ENCODE measurements around the gene GPSM3. TPM values are rescaled to one million over a fixed set of nuclear protein-coding genes. Genes with fewer than 3 reads are reported as not detected.

Gene GPSM3
- total RNA-seq, 1 experiment from 2014 or later: 10.0 TPM

GRCh38 chr6:32192608-32193039 lies at the start of gene GPSM3 (continued):
- TF ChIP-seq PRDM15 (CRISPR knock-in tag; IDR thresholded peaks at IDR 0.05) (peak; percentile 86), ZNF396 (CRISPR knock-in tag; IDR thresholded peaks at IDR 0.05; ENCODE audit: borderline replicate concordance) (no peak), E2F5 (CRISPR knock-in tag; IDR thresholded peaks at IDR 0.05) (no peak), SMAD4 (CRISPR knock-in tag; IDR thresholded peaks at IDR 0.05) (no peak), CREM (CRISPR knock-in tag; IDR thresholded peaks at IDR 0.05) (no peak), ZNF425 (CRISPR knock-in tag; conservative IDR thresholded peaks at IDR 0.05) (no peak)

GRCh38 chr6:32240686-32241085 lies 48.2 kb upstream of the GPSM3 start:
- H3K27ac Mint-ChIP-seq: no peak overlapping the region
- H3K4me3 Mint-ChIP-seq: no peak overlapping the region
- no peaks in the 10 kb centered on the region; the same call in 1 of the 2 replicates for H3K27me3 Mint-ChIP-seq (ENCODE audit: low read depth)
- POLR2A ChIA-PET: no interaction called here
- peaks cover 6% of the 10 kb centered on the region for H3K4me1 Mint-ChIP-seq
- DNase-seq (ENCODE audit: low spot score) (no peak), ATAC-seq (no peak)
- CTCF ChIA-PET: interaction anchor here (1.1 kb wide), 1 partner anchor 598 kb away, joined by 3 read pairs; the partner anchor contains the start of gene TAP2
- H3K36me3 Mint-ChIP-seq: no peaks in the 10 kb centered on the region
- no peaks in the 10 kb centered on the region for H3K9me3 Mint-ChIP-seq
- TF ChIP-seq IRF1 (CRISPR knock-in tag; IDR thresholded peaks at IDR 0.05): no peak
- no peak for TF ChIP-seq ZNF512 (CRISPR knock-in tag; IDR thresholded peaks at IDR 0.05; ENCODE audit: borderline replicate concordance)
- TF ChIP-seq ETV6 (CRISPR knock-in tag; IDR thresholded peaks at IDR 0.05): no peak
- TF ChIP-seq E2F4 (CRISPR knock-in tag; IDR thresholded peaks at IDR 0.05; ENCODE audit: borderline replicate concordance, low read depth): no peak
- no peak for TF ChIP-seq TP53 (CRISPR knock-in tag; IDR thresholded peaks at IDR 0.05)
- TF ChIP-seq FOXP4 (CRISPR knock-in tag; IDR thresholded peaks at IDR 0.05): no peak
- TF ChIP-seq ZNF671 (CRISPR knock-in tag; IDR thresholded peaks at IDR 0.05): no peak
- no peak for TF ChIP-seq IRF2 (CRISPR knock-in tag; IDR thresholded peaks at IDR 0.05; ENCODE audit: borderline replicate concordance, low read depth)
- TF ChIP-seq ZNF532 (CRISPR knock-in tag; IDR thresholded peaks at IDR 0.05; ENCODE audit: borderline replicate concordance): no peak
- TF ChIP-seq GTF2I (CRISPR knock-in tag; conservative IDR thresholded peaks at IDR 0.05): no peak
- no peak for TF ChIP-seq FOXK1 (CRISPR knock-in tag; IDR thresholded peaks at IDR 0.05)
- no peak for TF ChIP-seq ELF4 (CRISPR knock-in tag; IDR thresholded peaks at IDR 0.05; ENCODE audit: low read depth)
- TF ChIP-seq FOXJ3 (CRISPR knock-in tag; IDR thresholded peaks at IDR 0.05; ENCODE audit: borderline replicate concordance): no peak
- no peak for TF ChIP-seq MXD4 (CRISPR knock-in tag; IDR thresholded peaks at IDR 0.05; ENCODE audit: borderline replicate concordance)
